Duodenal mucosa (tissue), 2 donors: Measurements from ENCODE around the gene MATN3.

ENCODE experiments used
- H3K27ac ChIP-seq: one replicate; pipeline ENCODE4 v1.7.0; 2013; ENCODE audit warnings: low read depth, low read length
- H3K27me3 ChIP-seq, 2 donors: one replicate each; pipeline ENCODE4 v1.7.0; 2013; ENCODE audit warnings: low read length in 2 of 2, control low read depth in 1 of 2; ENCODE audit not compliant: insufficient read depth in 2 of 2, control insufficient read depth in 1 of 2
- H3K36me3 ChIP-seq, 2 donors: one replicate each; pipeline ENCODE4 v1.7.0; 2013; ENCODE audit warnings: low read length in 2 of 2, control low read depth in 1 of 2; ENCODE audit not compliant: insufficient read depth in 2 of 2, control insufficient read depth in 1 of 2
- H3K4me1 ChIP-seq, 2 donors: one replicate each; pipeline ENCODE4 v1.7.0; 2013; ENCODE audit warnings: low read length in 2 of 2, control low read depth in 1 of 2; ENCODE audit not compliant: insufficient read depth in 2 of 2, control insufficient read depth in 1 of 2
- H3K4me3 ChIP-seq, 2 donors: one replicate each; pipeline ENCODE4 v1.7.0; 2013; ENCODE audit warnings: low read length in 2 of 2, low read depth in 1 of 2
- H3K9ac ChIP-seq, 2 donors: one replicate each; pipeline ENCODE4 v1.7.0; 2013; ENCODE audit warnings: low read length in 2 of 2, low read depth in 1 of 2
- H3K9me3 ChIP-seq, 2 donors: one replicate each; pipeline ENCODE4 v1.7.0; 2013; ENCODE audit warnings: low read length in 2 of 2, control low read depth in 1 of 2; ENCODE audit not compliant: control insufficient read depth in 1 of 2

Gene MATN3

GRCh38 chr2:20025065-20025786 is 12.8 kb upstream of the MATN3 start:
- no peaks in the 10 kb centered on the region for H3K9me3 ChIP-seq

DNA sequence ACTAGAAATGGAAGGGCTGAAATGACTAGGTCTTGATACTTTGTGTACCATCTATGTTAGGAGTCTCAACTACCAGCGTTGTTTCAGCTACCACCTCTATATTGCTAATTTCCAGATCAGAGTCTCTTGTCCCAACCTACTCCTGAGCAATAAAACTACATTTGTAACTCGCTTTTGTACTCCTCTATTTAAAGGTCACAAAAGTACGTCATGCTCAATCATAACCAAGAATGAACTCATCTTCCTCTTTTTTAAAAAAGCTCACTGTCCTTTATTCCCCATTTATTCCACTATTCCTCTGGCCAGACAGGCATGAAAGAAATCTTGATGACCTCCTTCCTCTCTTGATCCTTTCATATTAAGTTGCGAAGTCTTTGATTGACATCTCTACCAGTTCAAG is 11.2 kb upstream of the MATN3 start:
- Histone ChIP-seq H3K27ac (no peak overlapping the region), H3K4me3 (no peak overlapping the region), H3K36me3 (peaks cover 0 to 4% of the 10 kb centered on the region in 2 donors), H3K27me3 (no peaks in the 10 kb centered on the region), H3K9me3 (no peaks in the 10 kb centered on the region), H3K9ac (no peak overlapping the region), H3K4me1 (peaks cover 6% of the 10 kb centered on the region in 2 donors)

More at GRCh38 chr2:20025065-20025786, 12.8 kb upstream of the MATN3 start:
- Histone ChIP-seq H3K36me3 (peaks cover 4 to 13% of the 10 kb centered on the region in 2 donors), H3K4me3 (no peak overlapping the region), H3K9ac (no peak overlapping the region), H3K27ac (no peak overlapping the region), H3K27me3 (no peaks in the 10 kb centered on the region), H3K4me1 (peaks cover 6% of the 10 kb centered on the region in 2 donors)

DNA sequence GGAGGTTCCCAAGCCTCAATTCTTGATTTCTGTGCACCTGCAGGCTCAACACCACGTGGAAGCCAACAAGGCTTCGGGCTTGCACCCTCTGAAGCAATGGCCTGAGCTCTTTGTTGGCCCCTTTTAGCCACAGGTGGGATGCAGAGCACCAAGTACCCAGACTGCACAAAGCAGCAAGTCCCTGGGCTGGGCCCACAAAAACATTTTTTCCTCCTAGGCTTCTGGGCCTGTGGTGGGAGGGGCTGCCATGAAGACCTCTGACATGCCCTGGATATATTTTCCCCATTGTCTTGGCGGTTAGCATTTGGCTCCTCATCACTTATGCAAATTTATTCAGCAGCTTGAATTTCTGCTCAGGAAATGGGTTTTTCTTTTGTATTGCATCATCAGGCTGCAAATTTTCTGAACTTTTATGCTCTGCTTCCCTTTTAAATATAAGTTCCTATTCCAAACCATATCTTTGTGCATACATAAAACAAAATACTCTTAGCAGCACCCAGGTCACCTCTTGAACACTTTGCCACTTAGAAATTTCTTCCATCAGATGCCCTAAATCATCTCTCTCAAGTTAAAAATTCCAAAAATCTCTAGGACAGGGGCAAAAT is 9.0 kb upstream of the MATN3 start:
- no peak overlapping the region for H3K9ac ChIP-seq
- no peaks in the 10 kb centered on the region for H3K36me3 ChIP-seq

GRCh38 chr2:20019747-20020146 is 7.3 kb upstream of the MATN3 start:
- no peaks in the 10 kb centered on the region for H3K36me3 ChIP-seq
- H3K27me3 ChIP-seq: no peaks in the 10 kb centered on the region
- no peak overlapping the region for H3K27ac ChIP-seq
- no peaks in the 10 kb centered on the region for H3K9me3 ChIP-seq
- no peaks in the 10 kb centered on the region for H3K4me1 ChIP-seq
- H3K4me3 ChIP-seq: no peak overlapping the region
- no peak overlapping the region for H3K9ac ChIP-seq

More for the DNA sequence above, 9.0 kb upstream of the MATN3 start:
- Histone ChIP-seq H3K9me3 (no peaks in the 10 kb centered on the region), H3K27me3 (no peaks in the 10 kb centered on the region), H3K4me3 (no peak overlapping the region), H3K27ac (no peak overlapping the region), H3K4me1 (no peaks in the 10 kb centered on the region)

GRCh38 chr2:20018601-20019152 is 6.2 kb upstream of the MATN3 start:
- peaks cover 0 to 3% of the 10 kb centered on the region in 2 donors for H3K27me3 ChIP-seq
- H3K4me1 ChIP-seq: no peaks in the 10 kb centered on the region
- no peaks in the 10 kb centered on the region for H3K36me3 ChIP-seq
- H3K9me3 ChIP-seq: no peaks in the 10 kb centered on the region
- H3K9ac ChIP-seq: no peak overlapping the region
- H3K4me3 ChIP-seq: no peak overlapping the region
- H3K27ac ChIP-seq: no peak overlapping the region

DNA sequence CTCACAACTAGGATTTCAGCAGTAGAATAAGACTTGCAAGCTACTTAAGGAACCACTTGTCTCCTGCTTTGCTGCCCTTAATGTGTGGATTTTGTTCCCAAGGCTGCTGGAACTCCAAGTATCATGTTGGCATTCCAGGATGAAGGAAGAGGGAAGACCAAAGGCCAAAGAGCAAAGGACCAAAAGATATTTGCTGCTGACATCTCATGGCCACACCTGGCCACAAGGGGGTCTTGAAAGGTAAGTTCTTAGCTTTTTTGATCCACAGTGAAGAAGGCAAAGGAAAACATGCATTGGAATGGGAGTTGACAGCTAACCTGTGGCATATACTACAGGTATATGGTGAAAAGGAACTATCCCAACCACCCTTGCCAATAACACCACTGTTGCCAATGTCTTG is 3.9 kb upstream of the MATN3 start:
- H3K4me3 ChIP-seq: no peak overlapping the region
- H3K9ac ChIP-seq: no peak overlapping the region
- no peaks in the 10 kb centered on the region for H3K36me3 ChIP-seq
- no peak overlapping the region for H3K27ac ChIP-seq
- peaks cover 12% of the 10 kb centered on the region in 2 donors for H3K27me3 ChIP-seq
- H3K4me1 ChIP-seq: peaks cover 0 to 11% of the 10 kb centered on the region in 2 donors
- no peaks in the 10 kb centered on the region for H3K9me3 ChIP-seq

GRCh38 chr2:20015482-20016083 is 3.1 kb upstream of the MATN3 start:
- H3K36me3 ChIP-seq: no peaks in the 10 kb centered on the region
- no peak overlapping the region for H3K27ac ChIP-seq
- H3K4me3 ChIP-seq: no peak overlapping the region

DNA sequence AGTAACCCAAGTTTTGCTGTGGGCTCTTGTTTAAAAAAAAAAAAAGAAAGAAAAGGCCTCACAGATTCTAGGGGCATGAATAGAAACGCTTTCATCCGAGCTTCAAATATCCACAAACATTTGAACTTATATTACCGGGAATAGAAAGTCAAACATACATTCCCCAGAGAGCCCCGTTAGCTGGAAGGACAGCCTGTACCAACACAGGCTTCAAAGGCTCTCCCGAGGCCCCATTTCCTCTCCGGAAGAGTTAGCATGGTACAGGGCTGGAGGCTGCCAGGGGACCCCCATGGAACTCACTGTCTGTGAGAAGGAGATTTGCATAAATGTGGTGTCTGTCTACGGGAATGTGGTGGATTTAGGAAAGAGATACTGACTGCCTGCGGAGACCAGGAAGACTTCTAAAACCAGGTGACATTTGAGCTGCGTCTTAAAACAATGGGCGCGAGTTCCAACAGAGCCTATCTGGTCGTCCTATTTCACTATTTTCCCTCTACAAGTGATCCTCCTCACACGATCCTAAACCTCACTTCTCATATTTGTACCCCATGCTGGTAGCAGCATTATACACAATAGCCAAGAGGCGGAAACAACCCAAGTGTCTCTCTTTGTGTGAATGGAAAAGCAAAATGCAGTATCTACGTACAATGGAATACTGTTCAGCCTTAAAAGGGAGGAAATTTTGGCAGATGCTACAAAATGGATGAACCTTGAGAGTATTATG is 820 bp upstream of the MATN3 start:
- peak overlapping the region; percentile 45 to 61 for H3K4me3 ChIP-seq
- H3K36me3 ChIP-seq: no peaks in the 10 kb centered on the region
- no peak overlapping the region for H3K27ac ChIP-seq
- H3K9me3 ChIP-seq: no peaks in the 10 kb centered on the region
- H3K27me3 ChIP-seq: peaks cover 22 to 23% of the 10 kb centered on the region in 2 donors
- no peak overlapping the region for H3K9ac ChIP-seq
- H3K4me1 ChIP-seq: peaks cover 0 to 11% of the 10 kb centered on the region in 2 donors

More at GRCh38 chr2:20015482-20016083, 3.1 kb upstream of the MATN3 start:
- Histone ChIP-seq H3K4me1 (peaks cover 0 to 11% of the 10 kb centered on the region in 2 donors), H3K27me3 (peaks cover 17 to 19% of the 10 kb centered on the region in 2 donors), H3K9ac (no peak overlapping the region), H3K9me3 (no peaks in the 10 kb centered on the region)

DNA sequence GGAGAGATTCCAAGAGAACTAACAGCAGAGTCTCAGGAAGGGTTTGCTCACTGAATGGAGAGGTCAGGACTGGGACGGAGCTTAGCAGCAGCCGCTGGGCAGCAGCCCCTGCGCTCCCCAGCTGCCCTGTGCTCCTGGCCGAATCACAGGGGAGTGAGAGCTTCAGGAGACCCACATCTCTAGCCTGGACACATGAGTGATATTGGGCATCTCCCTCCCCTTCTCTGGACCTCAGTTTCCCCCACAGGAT is 511 bp downstream of the MATN3 start:
- H3K9me3 ChIP-seq: no peaks in the 10 kb centered on the region
- H3K27ac ChIP-seq: no peak overlapping the region
- no peaks in the 10 kb centered on the region for H3K36me3 ChIP-seq
- H3K4me3 ChIP-seq: peak overlapping the region in 1 of 2 donors; percentile 45
- H3K9ac ChIP-seq: no peak overlapping the region
- peaks cover 22 to 23% of the 10 kb centered on the region in 2 donors for H3K27me3 ChIP-seq
- H3K4me1 ChIP-seq: peaks cover 0 to 11% of the 10 kb centered on the region in 2 donors
